Left ventricle myocardium inferior (tissue), 1 donor: Measurements from ENCODE around the gene ISG15. TPM values are rescaled to one million over a fixed set of nuclear protein-coding genes. Genes with fewer than 3 reads are reported as not detected.

Source experiments
- DNase-seq: peaks from one replicate; pipeline ENCODE4 v3.0.0-alpha.2; 2020
- H3K27ac ChIP-seq: fragments of 200-600 bp; replicated peaks from 2 replicates; pipeline ENCODE4 v1.8.0; 2021
- H3K27me3 ChIP-seq: fragments of 200-600 bp; 2 replicates; pipeline ENCODE4 v1.8.0; 2021; ENCODE audit warnings: low read depth
- H3K36me3 ChIP-seq: fragments of 200-600 bp; 2 replicates; pipeline ENCODE4 v1.8.0; 2021
- H3K4me1 ChIP-seq: fragments of 200-600 bp; 2 replicates; pipeline ENCODE4 v1.8.0; 2021
- H3K4me3 ChIP-seq: fragments of 200-600 bp; 2 replicates; pipeline ENCODE4 v1.8.0; 2021; ENCODE audit warnings: mild to moderate bottlenecking, moderate library complexity
- H3K9me3 ChIP-seq: fragments of 200-600 bp; replicated peaks from 2 replicates; pipeline ENCODE4 v1.8.0; 2021
- CTCF ChIP-seq: fragments of 200-600 bp; IDR thresholded peaks from 2 replicates; pipeline ENCODE4 v1.8.0; 2021; ENCODE audit warnings: antibody characterized with exemption, mild to moderate bottlenecking, borderline replicate concordance
- intact Hi-C: fragments of 100-400 bp; cut with micrococcal nuclease; formaldehyde crosslinking; loops from one replicate; pipeline ENCODE4 v1.11.0; 2022
- total RNA-seq: library from RNA; stranded (reverse); fragmentation: NEBNext Ultra II Directional; extraction: Animal tissue kit (Norgen Biotek cat#: 25700); gene quantifications from one replicate; pipeline ENCODE4 v1.2.1, GENCODE V29; 2021
- donor health status: DM: no; HTN: yes; CAD: no; lungs with severe emphysema.

The ISG15 gene
- total RNA-seq, 1 donor from 2014 or later: 14.5 TPM

GRCh38 chr1:1049318-1050165, 36.2 kb downstream of the ISG15 start:
- Histone ChIP-seq H3K36me3 (peaks cover 50% of the 10 kb centered on the region), H3K27ac (no peak overlapping the region), H3K27me3 (no peaks in the 10 kb centered on the region), H3K9me3 (no peaks in the 10 kb centered on the region), H3K4me1 (peaks cover 3% of the 10 kb centered on the region), H3K4me3 (no peak overlapping the region)
- TF ChIP-seq CTCF: no peak
- intact Hi-C loops: no loop called here
- no peak for DNase-seq

GRCh38 chr1:1050577-1051052, 37.3 kb downstream of the ISG15 start:
- TF ChIP-seq CTCF: no peak
- Histone ChIP-seq H3K27ac (no peak overlapping the region), H3K4me3 (peak overlapping the region; percentile 45), H3K36me3 (peaks cover 50% of the 10 kb centered on the region), H3K27me3 (no peaks in the 10 kb centered on the region), H3K4me1 (peaks cover 3% of the 10 kb centered on the region), H3K9me3 (no peaks in the 10 kb centered on the region)
- intact Hi-C loops: no loop called here
- DNase-seq: peak; percentile 63

- H3K4me1 ChIP-seq: peaks cover 3% of the 10 kb centered on the region
- peaks cover 44% of the 10 kb centered on the region for H3K36me3 ChIP-seq
- no peaks in the 10 kb centered on the region for H3K27me3 ChIP-seq
- intact Hi-C loops: no loop called here
- no peak for DNase-seq
- peak overlapping the region; percentile 45 for H3K4me3 ChIP-seq
- no peak overlapping the region for H3K27ac ChIP-seq
- no peaks in the 10 kb centered on the region for H3K9me3 ChIP-seq
- TF ChIP-seq CTCF: no peak
Measured at GRCh38 chr1:1051127-1051810, 38.0 kb downstream of the ISG15 start.

GRCh38 chr1:1052003-1052840, 38.9 kb downstream of the ISG15 start:
- no peak for DNase-seq
- Histone ChIP-seq H3K27me3 (peaks cover 7% of the 10 kb centered on the region), H3K4me1 (peaks cover 3% of the 10 kb centered on the region), H3K27ac (no peak overlapping the region), H3K36me3 (peaks cover 35% of the 10 kb centered on the region), H3K4me3 (no peak overlapping the region), H3K9me3 (no peaks in the 10 kb centered on the region)
- no peak for TF ChIP-seq CTCF
- intact Hi-C loops: no loop called here

GRCh38 chr1:1053022-1053421, 39.7 kb downstream of the ISG15 start:
- Histone ChIP-seq H3K4me1 (peaks cover 4% of the 10 kb centered on the region), H3K27ac (no peak overlapping the region), H3K4me3 (no peak overlapping the region), H3K9me3 (no peaks in the 10 kb centered on the region), H3K36me3 (peaks cover 29% of the 10 kb centered on the region), H3K27me3 (peaks cover 15% of the 10 kb centered on the region)
- intact Hi-C loops: no loop called here
- no peak for DNase-seq
- no peak for TF ChIP-seq CTCF
